Activated CD8-positive, alpha-beta memory T cell treated with anti-CD3 and anti-CD28 coated beads, Interleukin-2, amount 50 U/mL, for 1 hour (primary cell): ENCODE measurements around the gene TEPSIN.

ENCODE experiments used
- DNase-seq: peaks from one replicate; pipeline ENCODE4 v3.0.0-alpha.2; 2020; ENCODE audit errors: extremely low read depth

Gene TEPSIN, protein sequence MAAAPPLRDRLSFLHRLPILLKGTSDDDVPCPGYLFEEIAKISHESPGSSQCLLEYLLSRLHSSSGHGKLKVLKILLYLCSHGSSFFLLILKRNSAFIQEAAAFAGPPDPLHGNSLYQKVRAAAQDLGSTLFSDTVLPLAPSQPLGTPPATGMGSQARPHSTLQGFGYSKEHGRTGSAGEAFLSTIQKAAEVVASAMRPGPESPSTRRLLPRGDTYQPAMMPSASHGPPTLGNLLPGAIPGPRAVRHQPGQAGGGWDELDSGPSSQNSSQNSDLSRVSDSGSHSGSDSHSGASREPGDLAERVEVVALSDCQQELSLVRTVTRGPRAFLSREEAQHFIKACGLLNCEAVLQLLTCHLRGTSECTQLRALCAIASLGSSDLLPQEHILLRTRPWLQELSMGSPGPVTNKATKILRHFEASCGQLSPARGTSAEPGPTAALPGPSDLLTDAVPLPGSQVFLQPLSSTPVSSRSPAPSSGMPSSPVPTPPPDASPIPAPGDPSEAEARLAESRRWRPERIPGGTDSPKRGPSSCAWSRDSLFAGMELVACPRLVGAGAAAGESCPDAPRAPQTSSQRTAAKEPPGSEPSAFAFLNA

DNA sequence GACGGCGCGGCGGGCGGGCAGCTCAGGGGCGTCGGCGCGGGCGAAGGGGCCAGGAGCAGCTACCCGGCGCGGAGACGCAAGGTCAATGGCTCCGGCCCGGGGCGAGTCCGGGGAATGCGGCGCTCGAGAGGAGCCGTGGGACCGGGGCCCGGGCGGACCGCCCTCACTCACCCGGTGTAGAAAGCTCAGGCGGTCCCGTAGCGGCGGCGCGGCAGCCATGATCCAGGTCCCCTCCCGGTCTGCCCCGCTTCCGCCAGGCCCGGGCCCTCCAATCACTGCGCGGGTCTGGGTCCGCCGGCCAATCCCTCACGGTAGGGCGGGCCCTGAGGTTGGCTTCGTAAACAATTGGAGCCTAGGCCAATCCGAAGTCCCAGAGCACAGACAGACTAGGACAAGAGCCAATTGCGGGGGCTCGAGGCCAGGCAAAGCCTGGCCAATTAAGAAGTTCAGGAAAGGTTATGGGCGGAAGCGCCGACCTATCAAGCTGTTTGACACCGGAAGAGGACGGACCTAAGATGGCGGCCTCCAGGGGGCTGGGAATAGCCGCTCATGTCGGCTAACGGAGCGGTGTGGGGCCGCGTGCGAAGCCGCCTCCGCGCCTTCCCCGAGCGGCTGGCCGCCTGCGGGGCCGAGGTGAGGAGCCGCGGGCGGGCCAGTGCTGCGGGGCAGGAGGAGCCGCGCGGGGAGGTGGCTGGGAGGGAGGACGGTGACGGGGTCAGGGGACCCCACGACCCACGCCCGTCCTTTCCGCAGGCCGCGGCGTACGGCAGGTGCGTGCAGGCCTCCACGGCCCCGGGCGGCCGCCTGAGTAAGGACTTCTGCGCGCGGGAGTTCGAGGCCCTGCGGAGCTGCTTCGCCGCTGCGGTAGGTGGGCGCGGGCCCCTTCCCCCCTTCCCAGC lies at the start of gene TEPSIN, which contains the start of gene NDUFAF8:
Gene TEPSIN (minus strand): TSS at position 241 of the 899 bp plus-strand sequence. CDS start 22 bp downstream, at position 219.
Gene NDUFAF8 (plus strand): TSS at position 504 of the 899 bp plus-strand sequence. CDS start 46 bp downstream, at position 550.
- DNase-seq = peak; percentile 86

DNA sequence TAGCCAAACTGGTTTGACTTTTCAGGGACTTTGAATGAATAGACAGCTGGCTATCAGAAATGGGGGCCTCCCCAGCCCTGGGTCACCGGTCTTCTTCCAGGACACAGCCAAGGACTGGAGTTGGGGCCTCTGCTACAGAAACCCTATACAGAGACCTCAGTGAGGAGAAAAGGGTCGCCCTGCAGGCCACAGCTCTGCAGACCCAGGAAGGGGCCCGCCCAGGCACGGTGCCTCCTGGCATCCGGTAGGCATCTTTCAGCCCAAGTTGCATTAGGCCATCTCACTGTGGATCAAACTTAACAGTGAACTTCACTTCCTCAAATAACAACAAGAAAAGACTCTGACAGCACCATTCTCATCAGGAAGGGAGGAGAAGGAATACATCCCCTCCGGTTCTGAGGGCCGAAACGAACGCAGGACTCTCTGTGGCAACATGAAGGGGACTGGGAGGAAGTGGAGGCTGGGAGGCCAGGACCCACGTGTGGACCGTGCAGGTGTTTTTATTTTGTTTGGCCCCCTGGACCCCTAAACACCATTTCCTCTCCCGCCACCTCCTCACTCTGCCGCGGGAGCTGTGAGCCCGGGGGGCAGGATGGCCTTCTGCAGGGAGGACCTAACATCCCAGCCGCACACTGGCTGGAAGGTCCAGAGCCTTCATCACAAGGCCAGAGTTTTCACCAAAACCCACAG lies 49.0 kb upstream of the TEPSIN start:
- DNase-seq = no peak

DNA sequence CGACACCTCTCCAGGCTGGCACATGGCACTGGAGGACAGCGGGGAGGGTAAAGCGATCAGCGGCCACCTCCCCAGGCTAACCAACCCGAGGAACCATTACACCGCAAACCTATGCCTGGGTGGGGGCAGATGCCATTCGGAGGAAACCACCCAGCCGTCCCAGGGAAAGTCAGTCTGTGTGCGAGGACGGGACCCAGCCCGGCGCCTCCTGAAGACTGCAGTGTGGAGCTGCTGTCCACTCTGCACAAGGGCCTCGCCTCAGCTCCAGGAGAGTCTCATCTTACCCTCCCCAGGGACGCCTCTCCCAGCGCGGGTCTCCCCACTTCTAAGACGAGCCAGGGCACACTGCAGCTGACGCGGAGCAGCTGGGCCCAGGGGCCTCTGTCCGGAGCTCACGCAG lies 48.3 kb upstream of the TEPSIN start:
- DNase-seq = no peak

DNA sequence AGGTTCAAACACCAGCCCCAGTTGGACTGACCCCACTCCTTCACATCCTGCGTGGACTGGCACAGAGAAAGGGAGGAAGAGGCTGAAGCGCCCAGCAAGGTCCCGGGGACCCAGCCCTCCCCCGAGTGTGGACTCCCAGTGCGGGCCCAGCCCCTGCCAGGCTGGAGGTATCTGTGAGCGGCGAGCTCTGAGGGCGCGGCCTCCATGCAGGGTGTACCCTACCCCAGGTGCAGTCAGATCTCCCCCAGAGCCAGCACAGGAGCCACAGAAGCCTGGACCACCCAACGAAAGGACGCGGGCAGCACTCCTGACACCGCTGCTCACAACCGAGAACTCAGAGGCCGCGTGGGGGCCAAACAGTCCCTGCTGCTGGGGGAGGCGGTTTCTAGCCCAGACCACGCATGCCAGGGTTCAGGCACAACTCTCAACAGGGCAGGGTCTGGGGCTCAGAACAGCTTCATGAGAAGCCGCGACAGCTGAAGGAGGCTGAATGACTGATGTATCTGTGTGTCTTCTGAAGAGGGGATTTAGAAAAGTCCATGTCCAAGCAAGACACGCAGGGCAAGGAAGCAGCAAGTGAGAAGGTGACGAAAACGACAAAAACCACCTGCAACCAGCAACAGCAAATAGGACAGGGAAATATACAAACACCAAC lies 47.8 kb upstream of the TEPSIN start:
- DNase-seq = no peak

DNA sequence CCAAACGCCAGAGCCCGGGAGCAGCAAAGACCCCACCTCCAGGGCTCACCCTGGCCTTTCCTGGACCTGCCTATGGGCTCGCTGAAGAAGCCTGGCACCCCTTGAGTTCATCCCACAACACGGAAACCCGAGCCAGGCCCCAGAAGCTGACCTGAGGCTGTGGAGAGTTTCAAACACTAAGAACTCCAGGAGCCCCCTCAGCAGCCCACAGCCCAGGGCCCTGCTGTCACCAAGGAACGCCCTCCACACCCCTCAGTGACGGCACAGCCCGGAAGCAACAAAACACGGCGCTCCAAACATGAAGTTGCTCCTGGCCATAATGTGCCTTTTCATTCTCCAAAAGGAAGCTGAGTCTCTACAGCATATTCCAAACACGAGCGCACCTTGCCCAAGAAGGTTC lies 47.0 kb upstream of the TEPSIN start:
- DNase-seq = no peak

DNA sequence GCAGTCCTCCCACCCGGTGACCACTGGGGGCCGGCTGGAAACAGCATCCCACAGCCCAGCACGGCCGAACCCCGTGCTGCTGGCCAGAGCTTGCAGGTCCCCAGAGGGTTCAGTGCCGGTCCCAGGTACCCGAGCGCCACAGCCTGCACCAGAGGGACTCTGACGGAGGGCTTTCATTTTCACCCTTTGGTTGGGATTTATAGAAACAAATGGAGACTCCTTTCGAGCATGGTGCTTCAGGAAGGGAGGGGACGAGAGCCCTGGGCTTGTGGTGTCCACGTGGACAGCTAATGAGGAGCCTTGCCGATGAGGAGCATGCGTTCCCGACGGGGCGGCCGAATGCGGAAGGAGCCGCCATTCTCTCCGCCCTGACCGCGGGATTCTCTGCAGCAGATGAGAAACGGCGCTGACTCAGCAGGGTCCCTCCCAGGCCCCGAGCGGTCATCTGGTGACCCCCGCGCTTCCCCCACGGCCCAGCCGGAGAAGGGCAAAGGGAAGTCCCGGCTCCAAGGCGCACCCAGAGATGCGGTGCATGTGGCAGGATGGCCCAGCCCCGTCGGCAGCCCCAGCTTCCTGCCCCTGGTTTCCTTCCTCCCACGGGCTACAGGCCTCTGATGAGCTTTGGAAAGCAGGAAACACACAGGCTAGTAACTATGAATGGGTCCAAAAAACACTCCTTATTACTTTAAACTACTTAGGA lies 46.5 kb upstream of the TEPSIN start:
- DNase-seq = no peak

DNA sequence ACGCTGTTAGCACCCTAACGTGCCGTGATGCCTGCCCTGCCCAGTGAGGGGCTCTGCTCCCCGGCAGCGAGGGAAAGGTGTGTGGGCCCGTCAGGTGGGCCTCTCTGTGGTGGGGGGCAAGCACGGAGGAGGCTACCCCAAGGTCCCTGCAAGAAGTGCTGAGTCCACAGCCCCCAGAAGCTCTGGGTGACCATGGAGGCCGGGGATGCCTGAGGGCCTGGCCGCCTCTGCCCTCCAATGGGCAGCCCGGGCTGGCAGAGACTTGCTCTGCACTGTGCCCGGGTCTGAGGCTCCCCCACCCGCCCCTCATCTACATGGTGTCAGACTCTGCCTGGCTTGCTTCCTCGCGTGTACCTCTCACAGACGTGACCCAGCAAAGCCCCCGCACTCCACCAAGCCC lies 44.0 kb upstream of the TEPSIN start:
- no peak for DNase-seq

DNA sequence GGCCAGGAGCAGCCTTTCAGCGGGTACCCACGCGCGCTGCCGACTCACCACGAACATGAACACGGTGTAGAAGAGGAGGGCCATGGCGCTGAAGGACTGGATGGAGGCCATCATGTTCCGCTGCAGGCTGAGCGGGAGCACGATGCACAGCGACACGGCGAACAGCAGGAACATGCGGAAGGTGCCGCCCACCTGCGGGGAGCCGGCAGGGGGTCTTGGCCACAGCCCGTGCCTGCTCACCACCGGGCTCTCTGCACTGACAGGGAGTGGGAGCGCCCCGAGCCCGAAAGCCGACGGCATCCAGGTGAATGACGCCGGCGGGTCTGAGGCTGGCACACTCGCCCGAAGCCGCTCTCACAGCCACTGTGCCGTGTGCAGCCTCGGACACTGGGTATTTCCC lies 43.3 kb upstream of the TEPSIN start:
- DNase-seq = no peak

DNA sequence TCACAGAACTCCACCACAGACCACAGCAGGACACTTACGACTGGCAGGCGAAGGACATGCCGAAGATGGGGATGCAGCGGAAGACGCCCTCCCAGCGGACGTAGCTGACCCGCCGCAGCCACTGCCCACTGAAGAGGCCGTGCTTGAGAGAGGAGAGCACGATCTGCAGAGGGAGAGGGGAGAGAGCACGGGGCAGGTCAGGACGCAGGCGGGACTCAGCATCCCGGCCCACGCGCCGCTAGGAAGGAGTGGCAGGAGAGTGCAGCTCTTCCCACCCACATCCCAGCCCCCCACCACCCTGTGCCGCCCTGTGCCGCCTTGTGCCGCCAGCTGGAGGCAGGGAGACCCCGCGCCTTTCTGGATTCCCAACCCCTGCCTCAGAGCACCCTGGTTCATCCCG lies 41.7 kb upstream of the TEPSIN start:
- DNase-seq = no peak

DNA sequence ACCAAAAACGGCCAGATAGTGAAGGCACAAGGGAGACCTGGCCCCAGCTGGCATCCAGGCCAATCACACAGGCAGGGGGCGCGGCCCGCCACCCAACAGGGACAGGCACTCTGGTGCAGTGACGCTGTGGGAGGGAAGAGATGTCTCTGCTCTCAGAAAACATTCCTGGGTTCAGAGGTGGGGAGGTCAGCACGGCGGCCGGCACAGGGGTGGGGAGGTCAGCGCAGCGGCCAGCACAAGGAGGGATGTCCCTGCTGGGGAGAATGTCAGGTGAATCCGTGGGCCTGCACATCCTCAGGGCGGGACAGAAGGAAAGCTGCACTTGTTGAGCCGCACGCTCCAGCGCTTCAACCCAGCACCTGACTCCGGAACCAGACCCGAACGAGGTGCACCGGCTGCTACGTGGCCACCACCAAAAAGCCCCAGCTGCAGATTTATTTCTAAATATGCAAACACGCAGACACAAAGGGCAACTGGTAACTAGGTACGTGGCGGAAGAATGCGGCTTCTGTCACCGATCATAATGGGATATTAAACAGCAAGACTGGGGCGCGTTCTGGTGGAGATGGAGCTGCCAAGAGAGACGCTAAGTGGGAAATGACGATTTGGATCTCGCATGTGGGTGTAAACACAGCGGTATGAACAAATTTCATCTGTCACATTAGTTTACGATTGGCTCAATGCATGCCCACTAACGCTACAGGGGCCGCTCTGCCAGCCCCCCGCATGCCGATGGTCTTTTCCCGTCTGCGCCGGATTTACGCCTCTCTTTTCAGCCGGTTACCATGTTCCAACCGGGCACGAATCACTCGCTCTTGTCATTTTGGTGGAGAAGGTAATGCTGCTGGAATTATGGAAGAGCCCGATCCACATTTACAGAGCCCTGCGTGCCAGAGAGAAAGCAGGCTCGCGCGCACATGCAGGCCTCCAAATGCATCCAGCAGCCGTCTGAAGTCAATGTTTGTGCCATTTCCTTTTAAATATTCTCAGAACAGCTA lies 40.7 kb upstream of the TEPSIN start:
- DNase-seq = no peak

DNA sequence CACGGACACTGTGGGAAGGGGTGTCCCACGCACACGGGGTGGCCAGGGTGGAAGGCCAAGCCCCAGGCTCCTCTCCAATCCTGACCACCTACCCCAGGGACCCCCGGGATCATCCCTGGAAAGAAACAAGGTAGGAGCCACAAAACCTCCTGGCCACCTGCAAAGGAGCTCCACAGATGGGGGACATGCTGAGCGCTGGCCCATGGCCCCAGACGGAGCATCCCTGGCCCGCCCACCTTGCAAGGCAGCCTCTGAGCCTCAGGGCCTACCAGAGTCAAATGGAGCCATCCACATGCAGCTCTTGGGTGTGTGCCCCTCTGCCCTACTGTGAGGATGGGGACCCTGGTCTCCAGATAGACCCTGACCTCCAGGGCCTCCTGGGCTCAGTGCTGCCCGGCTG lies 40.0 kb upstream of the TEPSIN start:
- no peak for DNase-seq

DNA sequence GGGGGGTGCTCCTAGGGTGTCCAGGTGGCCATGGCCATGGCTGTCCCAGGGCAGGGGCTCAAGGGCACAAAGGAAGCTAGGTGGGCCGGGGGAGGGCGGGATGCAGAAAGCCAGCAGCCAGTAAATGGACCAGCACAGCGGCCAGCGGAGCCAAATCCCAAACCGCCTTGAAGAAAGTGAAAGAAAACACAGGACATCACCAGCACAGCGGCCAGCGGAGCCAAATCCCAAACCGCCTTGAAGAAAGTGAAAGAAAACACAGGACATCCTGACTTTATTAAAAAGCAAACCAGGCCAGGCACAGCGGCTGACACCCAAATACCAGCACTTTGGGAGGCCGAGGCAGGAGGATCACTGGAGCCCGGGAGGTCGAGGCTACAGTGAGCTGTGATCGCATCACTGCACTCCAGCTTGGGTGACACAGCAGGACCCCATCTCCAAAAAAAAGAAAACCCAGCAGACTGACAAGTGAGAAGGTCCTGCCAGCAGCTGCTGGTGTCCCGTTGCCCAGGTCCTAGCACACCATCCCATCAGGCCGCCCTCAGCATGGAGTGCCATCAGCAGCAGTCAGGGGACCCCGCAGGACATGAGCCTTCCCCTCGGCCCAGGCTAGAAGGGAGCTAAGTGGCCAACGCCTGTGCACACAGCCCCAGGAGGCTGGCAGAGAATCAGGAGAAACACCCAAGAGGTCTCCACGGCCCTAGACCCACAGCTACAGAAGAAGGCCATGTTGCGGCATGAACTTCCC lies 39.3 kb upstream of the TEPSIN start:
- DNase-seq = no peak

DNA sequence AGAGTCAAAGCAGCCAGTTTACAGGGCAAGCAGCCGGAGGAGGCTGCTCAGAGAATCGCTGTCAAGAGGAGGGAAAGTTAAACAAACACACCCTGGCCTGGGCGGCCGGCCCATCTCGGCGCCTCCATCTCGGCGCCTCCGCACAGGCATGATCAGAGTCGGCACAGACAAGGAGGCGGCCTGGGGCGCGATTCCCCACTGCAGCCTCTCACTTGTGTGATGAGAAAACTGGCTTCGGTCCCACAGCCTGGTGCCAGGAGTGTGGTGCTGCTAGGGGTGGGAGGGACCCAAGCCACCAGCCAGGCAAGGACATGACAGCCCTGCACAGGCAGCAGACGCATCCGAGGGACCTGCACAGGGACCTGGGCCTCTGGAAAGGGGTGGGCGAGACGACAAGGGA lies 38.6 kb upstream of the TEPSIN start:
- no peak for DNase-seq

DNA sequence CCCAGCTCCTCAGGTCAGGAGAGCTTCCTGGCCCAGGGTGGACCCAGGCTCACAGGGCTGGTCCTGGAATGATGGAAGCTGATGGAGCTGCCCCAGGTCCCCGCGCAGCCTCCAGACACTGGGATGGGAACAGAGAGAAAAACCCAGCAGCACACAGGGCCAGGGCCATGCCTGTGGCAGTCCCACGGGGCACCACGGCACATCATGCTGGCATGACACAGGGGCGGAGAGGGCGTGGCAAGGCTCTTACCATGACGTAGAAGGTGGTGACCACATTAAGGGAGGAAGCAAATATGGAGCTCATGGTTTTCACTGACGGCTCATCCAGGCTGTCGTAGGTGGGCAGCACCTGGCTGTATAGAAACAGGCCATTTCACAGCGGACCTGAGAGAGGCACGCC lies 37.9 kb upstream of the TEPSIN start:
- DNase-seq = no peak

DNA sequence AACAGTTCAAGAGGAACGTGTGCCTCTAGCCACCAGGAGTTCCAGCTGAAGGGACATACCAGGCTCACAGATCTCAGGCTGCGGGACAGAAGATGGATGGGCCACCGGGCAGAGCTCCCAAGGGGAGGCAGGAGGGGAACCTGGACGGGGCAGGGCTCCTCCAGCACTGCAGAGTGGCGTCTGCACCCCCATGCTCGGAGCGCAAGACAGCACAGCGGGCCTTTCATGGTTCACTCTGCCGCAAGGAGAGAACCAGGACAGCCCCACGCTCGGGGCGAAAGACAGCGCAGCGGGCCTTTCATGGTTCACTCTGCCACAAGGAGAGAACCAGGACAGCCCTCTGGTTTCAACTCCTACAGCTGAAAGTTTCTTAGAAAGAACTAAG lies 35.6 kb upstream of the TEPSIN start:
- DNase-seq = no peak

DNA sequence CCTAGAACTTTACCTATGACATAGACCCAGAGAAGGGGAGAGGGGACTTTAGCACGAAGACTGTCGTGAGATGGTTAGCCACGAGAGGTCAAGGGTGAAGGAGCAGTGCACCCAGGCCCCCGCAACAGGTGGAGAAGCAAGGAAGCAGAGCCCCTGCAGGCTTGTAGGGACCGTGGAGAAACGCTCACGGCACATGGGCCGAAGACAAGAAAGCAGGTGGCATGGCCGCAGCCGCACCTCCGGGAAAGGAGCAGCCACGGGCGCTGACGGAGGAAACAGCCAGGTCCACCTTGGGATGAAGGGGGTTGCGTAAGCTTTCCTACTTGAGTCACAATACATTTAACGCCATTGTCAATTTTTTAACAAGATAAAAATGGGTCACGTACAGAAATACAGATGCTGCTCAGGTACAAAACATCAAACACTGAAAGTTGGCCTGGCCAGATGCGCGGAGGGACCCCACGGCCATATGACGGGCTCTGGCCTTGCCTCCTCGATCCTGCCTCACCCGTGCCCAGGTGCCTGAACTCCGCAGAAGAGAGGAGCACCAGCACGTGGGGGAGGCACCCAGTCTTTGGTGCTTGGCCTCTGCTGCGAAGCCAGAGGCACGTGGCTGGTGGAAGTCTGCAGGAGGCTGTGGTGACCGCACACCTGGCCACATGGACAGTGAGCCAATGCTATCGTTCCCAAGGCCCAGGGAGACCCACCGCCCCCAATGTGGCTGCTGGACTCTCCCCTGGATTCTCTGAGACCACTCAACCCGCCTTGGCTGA lies 35.0 kb upstream of the TEPSIN start:
- no peak for DNase-seq

DNA sequence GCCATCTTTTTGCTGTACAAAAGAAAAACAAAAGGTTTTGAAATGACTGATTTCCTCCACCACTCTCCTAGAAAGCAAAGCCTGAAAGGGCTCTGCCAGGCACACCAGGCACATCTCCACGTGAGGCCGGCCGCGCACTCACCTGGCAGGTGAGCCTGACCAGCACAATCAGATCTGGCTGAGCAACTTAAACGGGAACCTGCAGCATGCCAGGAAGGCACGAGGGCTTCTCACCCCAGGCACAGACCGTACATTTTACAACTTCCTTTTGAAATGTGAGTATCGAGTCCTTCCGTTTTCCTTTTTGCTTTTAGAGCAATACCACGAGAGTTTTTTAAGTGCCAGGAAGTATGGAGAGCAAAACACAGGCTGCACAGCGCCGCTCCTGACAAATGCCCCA lies 33.8 kb upstream of the TEPSIN start:
- DNase-seq = no peak

DNA sequence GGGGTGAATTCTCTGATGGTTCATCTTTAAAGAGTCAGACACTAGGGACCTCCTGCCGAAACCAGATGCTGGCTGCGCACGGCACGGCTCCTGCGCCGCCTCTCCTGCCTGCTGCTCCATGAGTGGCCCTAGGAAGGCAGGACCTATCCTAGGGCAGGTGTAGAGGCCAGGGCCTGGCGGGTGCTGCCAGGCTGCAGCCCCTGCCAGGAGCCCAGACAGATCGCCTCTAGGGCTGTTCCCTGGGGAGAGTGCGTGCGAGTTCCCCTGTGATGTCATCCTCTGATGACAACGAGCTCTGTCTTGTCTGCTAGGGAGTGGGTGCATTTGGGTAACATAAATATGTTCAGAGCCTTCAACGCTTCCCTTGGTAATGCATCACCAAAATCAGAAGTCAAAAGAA lies 32.4 kb upstream of the TEPSIN start:
- DNase-seq = no peak
